ENCODE measurements around the gene PKIG.

GRCh38 chr20:44621325-44621724 lies 38.9 kb downstream of the PKIG start:
- TF ChIP-seq, protein P1, sequence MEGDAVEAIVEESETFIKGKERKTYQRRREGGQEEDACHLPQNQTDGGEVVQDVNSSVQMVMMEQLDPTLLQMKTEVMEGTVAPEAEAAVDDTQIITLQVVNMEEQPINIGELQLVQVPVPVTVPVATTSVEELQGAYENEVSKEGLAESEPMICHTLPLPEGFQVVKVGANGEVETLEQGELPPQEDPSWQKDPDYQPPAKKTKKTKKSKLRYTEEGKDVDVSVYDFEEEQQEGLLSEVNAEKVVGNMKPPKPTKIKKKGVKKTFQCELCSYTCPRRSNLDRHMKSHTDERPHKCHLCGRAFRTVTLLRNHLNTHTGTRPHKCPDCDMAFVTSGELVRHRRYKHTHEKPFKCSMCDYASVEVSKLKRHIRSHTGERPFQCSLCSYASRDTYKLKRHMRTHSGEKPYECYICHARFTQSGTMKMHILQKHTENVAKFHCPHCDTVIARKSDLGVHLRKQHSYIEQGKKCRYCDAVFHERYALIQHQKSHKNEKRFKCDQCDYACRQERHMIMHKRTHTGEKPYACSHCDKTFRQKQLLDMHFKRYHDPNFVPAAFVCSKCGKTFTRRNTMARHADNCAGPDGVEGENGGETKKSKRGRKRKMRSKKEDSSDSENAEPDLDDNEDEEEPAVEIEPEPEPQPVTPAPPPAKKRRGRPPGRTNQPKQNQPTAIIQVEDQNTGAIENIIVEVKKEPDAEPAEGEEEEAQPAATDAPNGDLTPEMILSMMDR (IDR thresholded peaks at IDR 0.05), result no peak
- no peak for TF ChIP-seq POLR2A (IDR thresholded peaks at IDR 0.05)
